ENCODE measurements around the gene CLDN14.

Gene CLDN14

GRCh38 chr21:36433059-36433709 lies 46.7 kb downstream of the CLDN14 start:
- DNase-seq (ENCODE audit: low read depth in 2 of 2) = no peak

GRCh38 chr21:36431252-36431651 lies 48.7 kb downstream of the CLDN14 start:
- no peak for DNase-seq (ENCODE audit: low read depth in 2 of 2)

GRCh38 chr21:36430841-36431240 lies 49.1 kb downstream of the CLDN14 start:
- no peak for DNase-seq (ENCODE audit: low read depth in 2 of 2)

GRCh38 chr21:36429947-36430546 lies 49.9 kb downstream of the CLDN14 start:
- peak; percentile 31 to 59 for DNase-seq (ENCODE audit: low read depth in 2 of 2)

GRCh38 chr21:36428761-36429432 lies 51.0 kb downstream of the CLDN14 start:
- no peak for DNase-seq (ENCODE audit: low read depth in 2 of 2)

- no peak for DNase-seq (ENCODE audit: low read depth in 2 of 2)
Observed at GRCh38 chr21:36427502-36427901, 52.4 kb downstream of the CLDN14 start.

- DNase-seq (ENCODE audit: low read depth in 2 of 2) = no peak
Observed at GRCh38 chr21:36425286-36425685, 54.6 kb downstream of the CLDN14 start.

GRCh38 chr21:36424592-36424991 lies 55.3 kb downstream of the CLDN14 start:
- no peak for DNase-seq (ENCODE audit: low read depth in 2 of 2)

- DNase-seq (ENCODE audit: low read depth in 2 of 2) = no peak
Observed at GRCh38 chr21:36423771-36424433, 56.0 kb downstream of the CLDN14 start.

- DNase-seq (ENCODE audit: low read depth in 2 of 2) = peak in 1 of 2 experiments; percentile 30
Observed at GRCh38 chr21:36422279-36423098, 57.4 kb downstream of the CLDN14 start.

- DNase-seq (ENCODE audit: low read depth in 2 of 2) = no peak
Observed at GRCh38 chr21:36420571-36421339, 59.2 kb downstream of the CLDN14 start.

GRCh38 chr21:36419996-36420395 lies 59.9 kb downstream of the CLDN14 start:
- DNase-seq (ENCODE audit: low read depth in 2 of 2) = peak in 1 of 2 experiments; percentile 35

- DNase-seq (ENCODE audit: low read depth in 2 of 2) = no peak
Observed at GRCh38 chr21:36419241-36419640, 60.7 kb downstream of the CLDN14 start.

- DNase-seq (ENCODE audit: low read depth in 2 of 2) = no peak
Observed at GRCh38 chr21:36415375-36415774, 64.5 kb downstream of the CLDN14 start.

- no peak for DNase-seq (ENCODE audit: low read depth in 2 of 2)
Observed at GRCh38 chr21:36412916-36413315, 67.0 kb downstream of the CLDN14 start.

- no peak for DNase-seq (ENCODE audit: low read depth in 2 of 2)
Observed at GRCh38 chr21:36411301-36411700, 68.6 kb downstream of the CLDN14 start.
